Motor neuron (in vitro differentiated cells): ENCODE results near the gene PALMD. TPM values are rescaled to one million over a fixed set of nuclear protein-coding genes. Genes with fewer than 3 reads are reported as not detected.

Experiments
- ATAC-seq, 8 experiments: fragments of 200-7000 bp; cut with Tn5 transposase; replicated peaks in 6 of 8; 2 replicates each; pipeline ENCODE4 v1.8.0; 2021; ENCODE audit warnings: mild to moderate bottlenecking in 8 of 8, moderate library complexity in 8 of 8
- H3K27ac ChIP-seq, 2 donors: fragments of 250-450 bp; sonication (Bioruptor Pico); 2 replicates each; pipeline ENCODE4 v1.9.0; 2021; ENCODE audit warnings: antibody characterized with exemption in 2 of 2, mild to moderate bottlenecking in 2 of 2, moderate library complexity in 1 of 2
- H3K4me1 ChIP-seq, 2 donors: fragments of 250-450 bp; sonication (Bioruptor Pico); replicated peaks in 1 of 2; 2 replicates each; pipeline ENCODE4 v1.6.1; 2021; ENCODE audit warnings: antibody characterized with exemption in 2 of 2, mild to moderate bottlenecking in 2 of 2, moderate library complexity in 1 of 2
- H3K4me3 ChIP-seq, 5 donors: fragments of 250-450 bp; sonication (Bioruptor Pico); 2 replicates each; pipeline ENCODE4 v1.9.0; 2021; ENCODE audit warnings: antibody characterized with exemption in 5 of 5, mild to moderate bottlenecking in 5 of 5, moderate library complexity in 4 of 5
- WGBS, 10 experiments: fragments of 450-650 bp; shearing (Covaris generic); methylation state at CpG; one replicate each; pipeline ENCODE4 v1.0.0; 2022; 5-methylcytosine and 5-hydroxymethylcytosine counted together
- in situ Hi-C, 9 experiments: fragments of 400-800 bp; cut with MboI; loops; one replicate each; pipeline ENCODE4 v1.15.0; 2021; ENCODE audit warnings: low sequenced_read_pairs in 9 of 9, low pct_unique_long_range_greater_than_20kb in 2 of 9; ENCODE audit not compliant: unreplicated experiment in 9 of 9
- total RNA-seq, 8 experiments: library from RNA; unstranded; fragments of 300-600 nt; gene quantifications; 2 replicates each; pipeline versions ENCODE4 v1.2.3 to v1.2.4, GENCODE V29; 2022

The PALMD gene
- total RNA-seq, 8 experiments from 2014 or later = 0.92 to 40.4 (median 2.0) TPM

DNA sequence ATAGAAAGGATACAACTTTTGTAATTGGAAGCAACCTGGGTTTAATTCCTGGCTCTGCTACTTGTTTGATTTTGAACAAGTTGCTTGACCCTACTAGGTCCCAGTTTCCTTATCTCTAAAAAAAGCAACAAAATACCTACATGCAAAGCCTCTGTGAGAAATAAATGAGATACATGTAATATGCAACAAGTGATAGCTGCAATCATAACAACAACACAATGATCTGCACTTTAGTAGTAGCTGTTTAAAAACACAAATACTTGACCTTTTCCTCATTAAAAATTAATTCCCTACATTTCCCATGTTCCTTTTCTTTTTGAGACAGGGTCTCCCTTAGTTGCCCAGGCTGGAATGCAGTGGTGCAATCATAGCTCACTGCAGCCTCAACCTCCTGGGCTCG lies 80.5 kb downstream of the PALMD start:
- 90 to 100% (median 100%) methylated on average over 1 of the region's 1 CpG; no CpG with 5 or more reads in 4 of the 10 experiments for WGBS, 10 experiments
- in situ Hi-C loops = no loop called here
- Histone ChIP-seq H3K4me3 (no peak overlapping the region), H3K4me1 (no peaks in the 10 kb centered on the region), H3K27ac (no peak overlapping the region)
- ATAC-seq = no peak

DNA sequence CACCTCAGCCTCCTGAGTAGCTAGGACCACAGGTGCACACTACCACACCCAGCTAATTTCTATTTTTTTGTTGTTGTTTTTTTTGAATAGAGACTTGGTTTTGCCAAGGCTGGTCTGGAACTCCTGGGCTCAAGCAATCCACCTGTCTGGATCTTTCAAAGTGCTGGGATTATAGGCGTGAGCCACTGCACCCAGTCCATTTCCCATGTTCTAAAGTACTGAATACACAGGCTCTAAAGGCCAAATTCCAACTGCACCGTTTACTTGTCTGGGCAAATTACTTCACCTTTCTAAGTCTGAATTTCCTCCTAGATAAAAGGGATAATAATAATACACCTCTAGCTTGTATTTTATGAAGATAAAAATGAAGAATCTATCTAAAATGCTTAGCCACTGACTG lies 80.9 kb downstream of the PALMD start:
- in situ Hi-C loops = no loop called here
- 71 to 100% (median 88%) methylated on average over 1 to 2 of the region's 2 CpGs; no CpG with 5 or more reads in 4 of the 10 experiments for WGBS, 10 experiments
- ATAC-seq = no peak
- no peak overlapping the region for H3K4me3 ChIP-seq
- H3K27ac ChIP-seq = no peak overlapping the region
- no peaks in the 10 kb centered on the region for H3K4me1 ChIP-seq

DNA sequence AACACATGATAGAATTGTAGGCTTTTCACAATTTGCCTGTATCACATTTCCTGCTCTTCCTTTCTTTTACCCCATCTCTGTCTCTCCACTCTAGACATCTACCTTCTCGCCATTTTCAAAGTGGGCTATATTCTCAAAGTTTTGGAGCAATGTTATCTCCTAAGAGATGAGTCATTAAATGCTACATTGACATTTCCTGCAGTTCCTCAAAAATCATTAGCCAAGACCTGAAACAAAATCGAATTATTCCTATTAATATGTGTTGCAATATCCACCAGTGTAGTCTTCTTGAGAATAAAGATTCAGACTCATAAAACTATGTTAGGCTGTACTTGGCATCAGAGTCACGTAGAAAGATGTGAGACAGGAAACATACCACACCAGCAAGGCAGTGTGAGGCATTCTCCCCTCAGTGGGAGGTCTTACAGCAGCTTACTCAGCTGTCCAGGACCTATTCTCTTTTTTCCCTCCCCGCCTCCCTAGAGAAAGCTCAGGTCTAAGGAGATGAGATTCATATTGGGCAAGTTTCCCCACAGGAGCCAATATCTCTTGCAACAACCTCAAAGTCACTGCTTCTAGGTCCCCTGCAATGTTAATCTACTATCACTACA lies 81.8 kb downstream of the PALMD start:
- Histone ChIP-seq H3K27ac (no peak overlapping the region), H3K4me3 (no peak overlapping the region), H3K4me1 (no peaks in the 10 kb centered on the region)
- 56 to 100% (median 85%) methylated on average over 1 to 4 of the region's 4 CpGs for WGBS, 10 experiments
- in situ Hi-C loops = no loop called here
- ATAC-seq = no peak

DNA sequence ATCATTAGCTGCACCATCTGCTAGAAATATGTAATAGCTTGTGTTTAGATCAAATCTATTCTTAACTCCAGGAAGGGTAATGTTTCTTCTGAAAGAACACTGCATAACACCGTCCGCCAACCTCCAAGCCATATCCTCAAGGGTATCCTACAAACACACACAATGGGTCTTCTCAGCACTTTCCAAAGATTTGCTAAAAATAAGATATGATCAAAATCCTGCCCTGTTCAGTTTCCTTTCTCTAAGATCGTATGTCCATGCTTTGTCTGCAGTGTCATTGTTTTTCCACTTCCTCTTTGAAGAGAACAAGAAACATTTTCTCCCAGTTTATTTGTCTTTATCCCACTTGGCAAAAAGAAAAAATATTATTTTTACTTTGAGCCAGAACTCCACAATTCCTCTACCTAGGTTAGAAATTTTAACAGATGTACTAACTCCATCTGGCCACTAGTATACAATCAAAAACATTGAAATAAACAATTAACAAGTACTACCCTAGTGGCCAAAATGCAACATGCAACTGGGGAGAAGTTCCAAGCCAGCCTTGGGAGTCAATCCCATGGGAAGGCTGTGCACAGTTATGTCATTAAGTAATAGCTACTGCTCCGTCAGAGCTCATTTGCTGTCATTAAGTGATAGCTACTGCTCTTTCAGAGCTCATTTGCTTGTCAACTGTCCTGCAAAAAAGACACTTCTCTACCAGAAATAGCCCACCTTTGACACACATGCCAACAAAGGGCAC lies 82.8 kb downstream of the PALMD start:
- H3K4me1 ChIP-seq = peaks cover 0 to 8% of the 10 kb centered on the region in 2 donors
- no peak overlapping the region for H3K27ac ChIP-seq
- H3K4me3 ChIP-seq = no peak overlapping the region
- in situ Hi-C loops = no loop called here
- WGBS, 10 experiments = 75 to 100% (median 91%) methylated on average over 2 to 4 of the region's 4 CpGs; no CpG with 5 or more reads in 1 of the 10 experiments
- peak in 3 of 8 experiments; percentile 56 to 77 (median 67) for ATAC-seq

DNA sequence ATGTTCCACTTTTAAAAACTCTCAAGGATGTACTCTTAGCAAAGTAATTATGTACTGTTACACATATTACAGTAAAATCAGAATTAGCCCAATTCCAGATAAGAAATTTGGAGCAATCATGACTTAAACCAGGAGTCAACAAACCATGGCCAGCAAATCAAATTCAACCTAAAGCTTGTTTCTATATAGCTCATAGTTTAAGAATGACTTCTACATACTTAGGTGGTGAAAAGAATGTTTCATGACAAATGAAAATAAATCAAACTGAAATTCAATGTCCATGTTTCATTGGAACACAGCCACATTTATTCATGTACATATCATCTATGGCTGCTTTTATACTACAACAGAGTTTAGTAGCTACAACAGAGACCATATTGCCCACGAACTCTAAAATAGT lies 85.5 kb downstream of the PALMD start:
- peaks cover 0 to 8% of the 10 kb centered on the region in 2 donors for H3K4me1 ChIP-seq
- 33 to 100% (median 96%) methylated on average over 1 of the region's 1 CpG for WGBS, 10 experiments
- H3K4me3 ChIP-seq = no peak overlapping the region
- no peak overlapping the region for H3K27ac ChIP-seq
- in situ Hi-C loops = no loop called here
- ATAC-seq = no peak

DNA sequence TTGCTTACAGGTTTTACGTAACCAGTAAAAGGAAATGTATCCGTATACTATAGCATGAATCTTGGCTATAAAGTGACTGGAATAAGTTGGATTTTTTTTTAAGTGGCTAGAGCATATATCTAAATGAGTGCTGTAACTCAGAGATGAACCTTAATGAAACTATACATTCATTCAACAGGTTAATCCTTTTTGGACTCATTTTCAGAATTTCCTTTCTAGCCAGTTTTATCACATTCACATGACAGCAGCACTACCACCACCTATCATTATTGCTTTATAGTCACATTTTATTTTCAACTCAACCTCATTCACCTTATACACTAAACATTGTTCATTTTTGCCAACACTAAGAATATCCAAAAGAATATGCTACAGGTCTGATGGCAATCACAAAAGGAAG lies 89.9 kb downstream of the PALMD start:
- 0 to 98% (median 68%) methylated on average over 1 to 2 of the region's 2 CpGs; no CpG with 5 or more reads in 2 of the 10 experiments for WGBS, 10 experiments

DNA sequence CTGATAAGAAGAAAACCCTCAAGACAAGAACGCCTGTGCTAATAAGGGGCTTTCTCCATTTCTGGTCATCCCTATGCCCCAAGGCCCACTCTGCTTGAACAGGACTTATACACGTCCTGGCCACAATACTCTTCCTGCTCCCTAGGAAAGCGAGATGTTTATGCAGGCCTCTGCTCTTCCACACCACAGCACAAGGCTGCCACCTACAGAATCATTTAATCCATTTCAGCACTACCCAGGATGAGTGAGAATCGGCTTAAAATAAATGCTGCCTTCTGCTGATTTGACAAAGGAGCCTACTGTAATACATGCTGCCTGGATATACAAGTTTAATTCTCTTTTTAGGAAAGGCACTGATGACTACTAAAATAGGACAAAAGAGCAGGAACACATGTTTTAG lies 91.1 kb downstream of the PALMD start:
- H3K27ac ChIP-seq = no peak overlapping the region
- 0 to 80% (median 42%) methylated on average over 1 to 4 of the region's 4 CpGs for WGBS, 10 experiments
- no peak overlapping the region for H3K4me3 ChIP-seq
- peak; percentile 54 to 100 (median 84) for ATAC-seq
- H3K4me1 ChIP-seq = peaks cover 0 to 8% of the 10 kb centered on the region in 2 donors
- in situ Hi-C loops = no loop called here

More for the DNA sequence above, 89.9 kb downstream of the PALMD start:
- no peak overlapping the region for H3K4me3 ChIP-seq
- in situ Hi-C loops = no loop called here
- no peak for ATAC-seq
- H3K4me1 ChIP-seq = peaks cover 0 to 8% of the 10 kb centered on the region in 2 donors
- no peak overlapping the region for H3K27ac ChIP-seq

DNA sequence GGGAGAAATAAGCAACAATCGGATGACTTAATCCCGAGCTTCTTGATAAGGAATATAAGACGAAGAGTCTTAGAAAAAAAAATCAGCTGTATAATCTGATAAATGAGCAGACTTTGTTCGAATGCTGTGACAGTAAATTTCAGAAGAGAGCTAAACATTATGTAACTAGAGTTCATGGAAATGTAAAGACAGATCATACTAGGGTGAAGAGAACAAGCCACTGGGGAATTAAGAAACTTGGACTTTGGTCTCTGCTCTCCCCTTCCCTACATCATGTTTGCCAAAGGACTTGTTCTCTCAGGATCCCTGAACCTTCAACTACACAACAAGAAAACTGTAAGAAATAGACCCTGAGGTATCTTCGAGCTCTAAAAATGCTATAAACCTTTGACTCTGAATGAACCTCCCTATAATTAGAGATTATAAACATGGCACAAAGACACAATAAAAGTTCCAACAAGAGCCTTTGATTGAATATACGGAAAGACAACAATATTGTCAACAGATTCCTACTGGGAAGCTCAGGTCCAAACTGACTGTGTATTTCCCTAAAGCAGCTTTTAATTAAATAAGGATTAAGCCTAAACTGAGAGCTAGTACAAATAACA lies 93.0 kb downstream of the PALMD start:
- H3K4me1 ChIP-seq = no peaks in the 10 kb centered on the region
- no peak overlapping the region for H3K27ac ChIP-seq
- 65 to 94% (median 83%) methylated on average over 1 to 6 of the region's 6 CpGs for WGBS, 10 experiments
- no peak overlapping the region for H3K4me3 ChIP-seq
- in situ Hi-C loops = no loop called here
- ATAC-seq = no peak

DNA sequence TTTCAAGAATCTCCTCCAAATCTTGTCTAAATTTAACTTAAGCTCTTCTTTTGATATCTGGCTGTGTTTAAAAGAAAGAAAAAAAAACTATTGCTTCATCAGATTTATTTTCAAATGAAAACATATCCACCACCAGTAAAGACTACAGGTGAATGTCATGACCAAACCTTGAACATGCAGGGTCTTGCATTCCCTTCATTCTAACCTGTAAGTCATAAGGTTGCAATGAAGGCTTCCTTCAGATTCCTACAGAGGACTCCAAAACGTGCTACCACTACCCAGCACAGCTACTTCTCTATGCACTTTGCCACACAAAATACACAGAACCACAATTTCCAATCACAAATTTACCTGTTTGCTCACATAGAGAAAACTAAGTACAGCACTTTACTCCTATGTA lies 94.2 kb downstream of the PALMD start:
- in situ Hi-C loops = no loop called here
- 0 to 89% (median 65%) methylated on average over 1 of the region's 1 CpG; no CpG with 5 or more reads in 4 of the 10 experiments for WGBS, 10 experiments
- no peak overlapping the region for H3K4me3 ChIP-seq
- no peaks in the 10 kb centered on the region for H3K4me1 ChIP-seq
- ATAC-seq = no peak
- no peak overlapping the region for H3K27ac ChIP-seq

Other genes with a start within 250 kb of the PALMD start
- gene FRRS1, start 120.5 kb downstream of the PALMD start, total RNA-seq = 10 to 100 TPM in 1 of 8 experiments, 1 to 10 TPM in 7; 2.8 to 36.7 (median 5.6) TPM
- 10 to 100 TPM; 13.3 to 40.7 (median 14.0) TPM for gene AGL, start 204.2 kb downstream of the PALMD start, total RNA-seq